Lower leg skin (tissue), 4 donors: ENCODE measurements around the gene MRPL54. TPM values are rescaled to one million over a fixed set of nuclear protein-coding genes. Genes with fewer than 3 reads are reported as not detected.

ENCODE experiments used
- DNase-seq, 2 donors: peaks; one replicate each; pipeline ENCODE4 v3.0.0-alpha.2; 2019; ENCODE audit warnings: low spot score in 2 of 2
- H3K4me3 ChIP-seq: fragments of 200-600 bp; sonication (generic); 2 replicates; pipeline ENCODE4 v1.5.1; 2017; ENCODE audit warnings: mild to moderate bottlenecking, low read depth; ENCODE audit not compliant: poor library complexity, severe bottlenecking
- CTCF ChIP-seq, 3 donors: fragments of 450-650 bp; IDR thresholded peaks; one replicate each; pipeline ENCODE4 v1.5.1; 2016; ENCODE audit warnings: antibody characterized with exemption in 3 of 3, mild to moderate bottlenecking in 3 of 3, moderate library complexity in 2 of 3
- POLR2A ChIP-seq, 2 donors: fragments of 450-650 bp; IDR thresholded peaks; one replicate each; pipeline ENCODE4 v1.6.1; 2016 to 2017; ENCODE audit warnings: antibody characterized with exemption in 2 of 2, mild to moderate bottlenecking in 1 of 2, moderate library complexity in 1 of 2
- WGBS, 2 donors: methylation state at CpG; one replicate each; pipeline ENCODE4 v1.1.5; 2018; 5-methylcytosine and 5-hydroxymethylcytosine counted together
- intact Hi-C: fragments of 100-400 bp; cut with DNase I; formaldehyde crosslinking; loops from one replicate; pipeline ENCODE4 v1.15.0; 2023; ENCODE audit warnings: low total_unique reads
- total RNA-seq, 4 donors: library from RNA; depleted of rRNA; stranded (reverse); fragments of >200 nt; gene quantifications; one replicate each; pipeline ENCODE4 v1.1.0, GENCODE V29; 2016

MRPL54 gene
- total RNA-seq, 4 donors from 2014 or later: 45.0 to 72.8 (median 53.9) TPM

GRCh38 chr19:3721887-3722442 lies 40.5 kb upstream of the MRPL54 start:
- intact Hi-C loops: no loop called here
- DNase-seq: no peak

GRCh38 chr19:3722443-3723109 lies 39.9 kb upstream of the MRPL54 start:
- no peak overlapping the region for H3K4me3 ChIP-seq
- DNase-seq: no peak
- 0 to 2% methylated on average over 1 to 25 of the region's 30 CpGs for WGBS, 2 donors
- TF ChIP-seq POLR2A (IDR thresholded peaks at IDR 0.05) (no peak), CTCF (IDR thresholded peaks at IDR 0.05) (no peak)
- intact Hi-C loops: no loop called here

More at GRCh38 chr19:3721887-3722442, 40.5 kb upstream of the MRPL54 start:
- 2 to 5% methylated on average over 23 to 26 of the region's 26 CpGs for WGBS, 2 donors
- H3K4me3 ChIP-seq: no peak overlapping the region
- TF ChIP-seq CTCF (IDR thresholded peaks at IDR 0.05) (no peak), POLR2A (IDR thresholded peaks at IDR 0.05) (no peak)

DNA sequence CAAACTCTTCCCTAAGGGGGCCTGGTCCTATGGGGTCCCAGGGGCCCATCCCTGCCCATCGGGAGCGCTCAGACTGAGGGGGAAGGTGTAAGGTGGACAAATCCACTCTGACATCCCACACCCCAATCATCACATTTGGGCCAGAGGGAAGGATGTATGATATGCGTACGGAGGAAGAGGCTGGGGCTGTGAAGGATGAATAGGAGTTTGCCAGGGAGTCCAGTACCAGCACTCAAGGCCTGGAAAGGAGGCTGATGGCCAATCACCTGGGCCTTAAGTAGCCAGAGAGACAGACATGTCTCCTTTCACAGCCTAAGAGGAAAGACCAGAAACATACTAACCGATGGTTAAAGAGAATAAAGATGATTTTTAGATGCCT lies 39.4 kb upstream of the MRPL54 start:
- TF ChIP-seq CTCF (IDR thresholded peaks at IDR 0.05): no peak
- no peak for TF ChIP-seq POLR2A (IDR thresholded peaks at IDR 0.05)
- DNase-seq: no peak
- 72 to 80% methylated on average over 5 of the region's 5 CpGs for WGBS, 2 donors
- H3K4me3 ChIP-seq: no peak overlapping the region
- intact Hi-C loops: no loop called here

- TF ChIP-seq POLR2A (IDR thresholded peaks at IDR 0.05): no peak
- TF ChIP-seq CTCF (IDR thresholded peaks at IDR 0.05): no peak
- no peak overlapping the region for H3K4me3 ChIP-seq
- intact Hi-C loops: no loop called here
- 30 to 41% methylated on average over 8 of the region's 8 CpGs for WGBS, 2 donors
- no peak for DNase-seq
Measured at GRCh38 chr19:3723883-3724282, 38.6 kb upstream of the MRPL54 start.

- H3K4me3 ChIP-seq: no peak overlapping the region
- DNase-seq: no peak
- no peak for TF ChIP-seq POLR2A (IDR thresholded peaks at IDR 0.05)
- 66 to 67% methylated on average over 3 of the region's 3 CpGs for WGBS, 2 donors
- intact Hi-C loops: no loop called here
Measured at GRCh38 chr19:3725121-3725520, 37.4 kb upstream of the MRPL54 start.

DNA sequence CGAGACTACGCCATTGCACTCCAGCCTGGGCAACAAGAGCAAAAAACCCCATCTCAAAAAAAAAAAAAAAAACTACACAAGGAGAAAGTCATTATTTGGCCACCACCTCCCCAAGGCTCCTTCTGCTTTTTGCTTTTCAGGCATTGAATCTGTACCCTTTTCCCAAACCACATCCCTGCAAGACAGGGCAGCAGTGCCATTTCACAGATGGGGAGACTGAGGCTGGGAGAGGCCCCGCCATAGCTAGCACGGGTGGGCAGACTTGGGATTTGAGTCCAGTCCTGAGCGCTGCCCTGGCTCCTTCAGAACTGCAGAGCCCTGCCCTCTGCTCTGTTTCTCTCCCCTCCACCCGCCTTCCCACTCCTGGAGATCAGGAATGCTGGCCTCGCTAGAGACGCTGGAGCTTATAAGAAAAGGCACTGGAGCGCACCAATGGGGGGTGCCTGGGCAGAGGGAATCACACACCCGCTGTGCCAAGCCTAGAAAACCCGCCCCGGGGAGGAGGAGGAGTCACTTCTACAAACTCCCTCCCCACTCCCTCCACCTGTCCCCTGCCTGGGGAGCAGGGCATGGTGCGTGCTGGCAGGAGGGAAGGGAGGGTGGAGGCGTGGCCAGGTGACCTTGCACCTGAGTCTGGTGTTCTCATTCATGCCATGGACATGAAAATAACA lies 36.7 kb upstream of the MRPL54 start:
- DNase-seq: no peak
- no peak overlapping the region for H3K4me3 ChIP-seq
- TF ChIP-seq POLR2A (IDR thresholded peaks at IDR 0.05): no peak
- TF ChIP-seq CTCF (IDR thresholded peaks at IDR 0.05): no peak
- 24 to 31% methylated on average over 14 of the region's 14 CpGs for WGBS, 2 donors
- intact Hi-C loops: no loop called here
